HG03025 (cell line): Measurements from ENCODE around the gene WDR27.
"Not testable (repeated sequence)": the region's sequence is repeated elsewhere in the genome, so short reads cannot be mapped to it uniquely, and the experiment has no call there.

ENCODE experiments used
- ATAC-seq: cut with Tn5 transposase; IDR thresholded peaks from one replicate; pipeline ENCODE4 v1.9.1; 2021; ENCODE audit warnings: mild to moderate bottlenecking, moderate library complexity; ENCODE audit not compliant: unreplicated experiment, low FRiP score

WDR27 gene

GRCh38 chr6:169619650-169620049 is 82.2 kb downstream of the WDR27 start:
- ATAC-seq, result no peak

DNA sequence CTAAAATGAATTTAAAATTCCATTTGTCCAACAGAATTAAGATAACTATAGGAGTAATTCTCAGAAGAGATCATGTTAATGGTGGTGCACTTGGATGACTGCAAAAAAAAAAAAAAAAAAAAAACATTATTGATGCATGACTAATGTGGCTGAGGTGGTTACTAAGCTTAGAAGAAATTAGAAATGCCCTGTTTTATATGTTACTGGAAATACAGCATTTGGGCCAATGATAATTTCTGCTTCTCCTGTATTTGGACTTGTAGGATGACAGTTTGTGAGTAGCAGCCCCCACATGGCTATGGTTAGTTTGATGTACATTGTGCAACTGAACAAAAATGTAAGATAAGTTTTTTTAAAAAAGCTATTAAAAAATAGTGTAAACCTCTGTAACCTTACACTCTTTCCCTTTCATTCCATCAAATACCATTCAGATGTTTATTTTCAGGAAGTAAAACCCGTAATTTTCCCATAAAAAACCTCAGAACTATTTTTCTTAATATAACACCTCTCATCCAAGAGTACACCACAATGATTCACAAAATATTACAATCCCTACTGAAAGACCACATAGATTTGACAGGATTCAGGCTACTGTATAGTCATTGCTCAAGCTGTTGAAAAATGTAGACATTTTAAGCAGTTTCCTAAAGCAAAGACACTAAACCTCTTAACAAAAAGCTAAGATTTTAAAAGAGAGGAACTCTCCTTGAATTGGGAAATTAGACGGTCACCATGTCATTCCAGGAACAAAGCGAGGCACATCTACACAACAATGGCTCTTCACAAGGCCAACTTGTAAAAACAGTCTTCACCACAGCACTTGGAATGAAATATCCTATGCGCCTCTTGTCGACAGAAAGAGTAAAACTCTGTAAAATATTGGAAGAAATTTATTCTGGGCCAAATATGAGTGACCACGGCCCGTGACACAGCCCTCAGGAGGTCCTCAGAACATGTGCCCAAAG is 83.0 kb downstream of the WDR27 start:
- ATAC-seq, result no peak

DNA sequence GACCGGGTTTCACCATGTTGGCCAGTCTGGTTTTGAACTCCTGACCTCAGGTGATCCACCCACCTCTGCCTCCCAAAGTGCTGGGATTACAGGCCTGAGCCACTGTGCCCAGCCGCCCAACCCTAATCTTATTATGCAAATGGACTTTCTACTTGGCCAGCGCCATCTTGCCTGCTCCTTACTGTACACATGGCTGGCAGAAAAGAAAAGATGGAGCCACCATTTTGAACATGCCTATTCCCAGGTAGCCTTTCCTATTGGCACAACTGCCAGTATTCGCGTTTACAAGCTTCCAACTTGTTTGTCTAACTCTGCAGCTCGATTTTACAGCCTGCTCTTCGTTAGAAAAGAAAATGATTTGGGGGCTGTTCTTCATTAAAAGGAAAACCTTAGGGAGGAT is 84.3 kb downstream of the WDR27 start:
- ATAC-seq, result no peak

DNA sequence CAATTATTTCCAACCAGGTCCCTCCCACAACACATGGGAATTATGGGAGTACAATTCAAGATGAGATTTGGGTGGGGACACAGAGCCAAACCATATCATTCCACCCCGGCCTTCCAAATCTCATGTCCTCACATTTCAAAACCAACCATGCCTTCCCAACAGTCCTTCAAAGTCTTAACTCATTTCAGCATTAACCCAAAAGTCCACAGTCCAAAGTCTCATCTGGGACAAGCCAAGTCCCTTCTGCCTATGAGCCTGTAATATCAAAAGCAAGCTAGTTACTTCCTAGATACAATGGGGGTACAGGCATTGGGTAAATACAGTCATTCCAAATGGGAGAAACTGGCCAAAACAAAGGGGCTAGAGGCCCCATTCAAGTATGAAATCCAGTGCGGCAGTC is 93.2 kb downstream of the WDR27 start:
- ATAC-seq, result not testable (repeated sequence)

DNA sequence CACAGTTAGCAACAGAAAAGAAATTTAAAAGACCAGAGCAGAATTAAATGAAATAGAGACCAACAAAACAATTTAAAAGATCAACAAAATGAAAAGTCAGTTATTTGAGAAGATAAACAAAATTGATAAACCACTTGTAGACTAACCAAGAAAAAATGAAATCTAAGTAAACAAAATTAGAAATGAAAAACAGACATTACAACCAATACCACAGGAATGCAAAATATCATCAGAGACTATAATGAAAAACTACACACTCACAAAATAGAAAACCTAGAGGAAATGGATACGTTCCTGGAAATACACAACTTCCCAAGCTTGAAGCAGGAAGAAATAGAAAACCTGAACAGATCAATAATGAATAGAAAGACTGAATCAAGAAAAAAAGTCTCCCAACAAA is 97.8 kb downstream of the WDR27 start:
- ATAC-seq, result no peak

GRCh38 chr6:169601129-169601528 is 100.7 kb downstream of the WDR27 start:
- not testable (repeated sequence) for ATAC-seq

- ATAC-seq, result no peak
Measured at GRCh38 chr6:169592558-169592957, 109.3 kb downstream of the WDR27 start.

GRCh38 chr6:169591616-169592015 is 110.2 kb downstream of the WDR27 start:
- no peak for ATAC-seq

GRCh38 chr6:169590376-169590939 is 111.4 kb downstream of the WDR27 start:
- no peak for ATAC-seq

GRCh38 chr6:169589699-169590257 is 112.1 kb downstream of the WDR27 start:
- peak; percentile 87 for ATAC-seq

DNA sequence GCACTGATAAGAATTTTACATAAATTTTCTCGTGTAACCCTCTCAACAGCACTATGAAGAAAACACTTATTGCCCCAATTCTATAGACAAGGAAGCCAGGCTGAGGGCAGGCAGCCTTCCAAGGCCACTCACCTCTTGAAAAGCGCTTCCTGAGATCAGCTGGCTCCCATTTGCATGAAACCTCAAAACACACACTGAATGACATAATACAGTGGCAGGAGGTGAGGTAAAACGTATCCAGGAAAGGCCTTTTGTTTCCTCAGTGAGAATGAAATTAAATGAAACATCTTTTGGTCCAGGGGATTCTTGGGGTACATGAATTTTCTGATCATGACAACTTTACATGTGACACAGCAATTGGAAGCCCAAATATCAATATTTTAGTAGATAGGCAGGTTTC is 112.5 kb downstream of the WDR27 start:
- peak; percentile 60 for ATAC-seq

DNA sequence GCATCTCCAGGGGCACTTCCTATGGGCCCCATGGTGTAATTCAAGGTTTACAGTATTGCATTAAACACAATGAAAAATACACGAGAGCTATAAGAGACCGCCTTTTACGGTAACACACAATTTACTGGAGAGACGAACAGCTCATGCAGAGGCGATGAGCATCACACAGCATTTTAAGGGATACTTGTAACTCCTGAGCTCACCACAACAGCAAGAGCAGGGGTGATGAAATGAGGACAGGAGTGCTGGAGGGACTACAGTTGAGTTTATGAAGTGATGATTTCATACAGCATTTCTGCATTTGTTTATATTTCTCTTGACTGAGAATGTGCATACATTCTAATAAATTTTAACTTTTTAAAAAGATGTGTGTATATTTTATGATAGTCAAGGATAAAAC is 113.9 kb downstream of the WDR27 start:
- ATAC-seq, result no peak

DNA sequence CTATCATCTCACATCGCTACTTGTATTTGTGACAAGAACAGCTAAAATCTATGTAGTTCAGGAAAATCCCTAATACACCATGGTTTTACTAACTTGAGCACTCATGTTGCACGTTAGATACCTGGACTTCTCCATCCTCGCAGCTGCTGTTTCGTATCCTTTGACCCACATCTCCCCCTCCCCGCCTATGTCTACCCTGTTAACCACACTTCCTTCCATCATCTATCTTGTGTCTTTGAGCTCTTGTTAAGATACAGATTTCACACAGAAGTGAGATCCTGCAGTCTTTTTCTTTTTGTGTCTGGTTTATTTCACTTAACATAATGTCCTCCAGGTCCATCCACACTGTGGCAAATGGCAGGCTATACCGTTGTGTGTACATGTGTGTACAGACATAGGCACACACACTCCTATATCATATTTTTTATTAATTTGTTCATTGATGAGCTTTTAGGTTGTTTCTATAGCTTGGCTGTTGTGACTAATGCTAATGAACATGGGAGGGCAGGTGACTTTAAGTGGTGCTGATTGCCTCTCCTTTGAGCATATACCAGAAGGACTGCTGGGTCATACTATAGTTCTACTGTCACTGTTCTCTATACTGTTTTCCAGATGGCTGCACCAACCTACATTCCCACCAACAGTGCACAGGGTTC is 117.8 kb downstream of the WDR27 start:
- ATAC-seq, result no peak

DNA sequence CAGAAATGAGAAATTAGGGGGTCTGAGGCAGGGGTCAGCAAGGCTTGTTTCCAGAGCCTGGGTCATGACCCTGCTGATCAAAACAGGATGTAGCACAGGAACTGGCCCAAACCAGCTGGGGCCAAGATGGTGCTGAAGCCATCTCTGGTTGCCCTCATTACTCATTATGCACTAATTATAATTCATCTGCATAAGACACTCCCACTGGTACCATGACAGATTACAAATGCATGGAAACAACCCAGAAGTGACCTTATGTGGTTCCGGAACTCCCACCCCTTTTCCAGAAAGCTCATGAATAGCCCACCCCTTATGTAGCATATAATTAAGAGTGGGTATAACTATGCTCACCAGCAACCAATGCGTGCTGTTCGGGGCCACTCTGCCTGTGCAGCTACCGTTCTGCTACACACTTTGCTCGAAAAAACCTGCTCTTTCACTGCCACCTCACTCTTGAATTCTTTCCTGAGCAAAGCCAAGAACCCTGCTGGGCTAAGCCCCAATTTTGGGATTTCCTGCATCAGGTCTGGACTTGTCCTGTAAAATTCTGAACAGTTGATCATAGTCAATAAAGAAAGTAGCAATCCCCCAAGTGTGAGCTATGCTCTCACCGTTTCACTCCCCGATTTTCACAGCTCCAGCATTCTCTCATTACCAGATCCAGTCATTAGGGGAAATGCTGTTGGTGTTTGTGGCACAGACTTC is 122.3 kb downstream of the WDR27 start:
- no peak for ATAC-seq

DNA sequence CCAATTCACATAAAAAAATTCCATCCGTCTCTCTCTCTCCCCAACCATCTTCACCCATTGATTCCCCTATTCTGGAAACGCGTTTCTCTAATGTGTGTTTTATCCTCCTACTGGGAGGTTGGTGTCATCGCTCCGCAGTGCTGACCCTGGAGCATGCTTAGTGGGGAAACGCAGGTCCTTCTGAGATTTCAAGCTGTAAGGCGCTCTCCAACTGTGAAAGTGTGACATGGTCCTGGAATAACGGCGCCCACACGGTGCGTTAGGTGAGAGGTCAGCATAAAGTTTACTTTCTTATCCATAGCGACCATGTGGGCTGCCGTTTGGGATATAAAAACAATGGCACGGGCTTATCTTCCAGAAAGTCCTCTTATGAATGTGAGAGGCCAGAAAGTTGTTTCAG is 123.9 kb downstream of the WDR27 start:
- ATAC-seq, result no peak

GRCh38 chr6:169577236-169577635 is 124.6 kb downstream of the WDR27 start:
- ATAC-seq, result no peak

DNA sequence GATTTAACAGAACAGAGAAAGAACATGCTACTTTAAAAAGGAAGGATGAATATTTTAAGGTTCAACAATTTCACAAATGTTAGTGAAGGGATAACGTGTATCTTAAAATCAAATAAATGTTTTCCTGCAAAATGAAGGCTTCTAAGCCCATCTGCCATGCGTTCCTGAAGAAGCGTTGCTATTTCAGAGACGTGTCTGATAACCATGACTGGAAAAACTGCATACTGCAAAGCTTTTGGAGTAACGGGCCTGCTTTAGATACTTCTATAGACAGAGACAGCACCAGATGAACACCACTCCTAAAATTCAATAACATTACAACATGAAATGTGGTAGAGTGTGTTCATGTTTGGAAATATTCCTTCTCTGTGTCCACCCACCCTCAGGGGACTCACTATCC is 126.0 kb downstream of the WDR27 start:
- no peak for ATAC-seq

GRCh38 chr6:169575365-169575764 is 126.5 kb downstream of the WDR27 start:
- no peak for ATAC-seq

DNA sequence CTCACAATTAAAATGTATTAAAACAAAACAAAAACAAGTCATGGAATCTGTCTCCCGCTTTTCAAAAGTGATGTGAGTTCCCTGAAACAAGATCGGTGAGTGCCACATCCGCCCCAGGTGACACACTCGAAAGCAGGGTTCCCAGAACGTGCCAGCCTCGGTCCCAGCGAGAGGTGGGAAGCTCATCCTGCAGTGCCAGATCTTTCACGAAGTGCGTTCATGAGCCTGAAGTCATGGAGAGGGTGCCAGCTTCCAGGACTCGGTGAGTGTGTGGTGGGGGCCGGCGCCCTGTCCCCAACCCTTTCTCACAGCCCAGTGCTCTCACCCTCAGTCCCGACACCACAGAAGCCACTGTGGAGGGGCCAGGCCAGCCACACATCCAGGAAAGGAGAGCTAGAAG is 127.4 kb downstream of the WDR27 start:
- ATAC-seq, result no peak

- no peak for ATAC-seq
Measured at GRCh38 chr6:169573883-169574282, 127.9 kb downstream of the WDR27 start.
